Measurements from ENCODE around the gene CRB2.

DNA sequence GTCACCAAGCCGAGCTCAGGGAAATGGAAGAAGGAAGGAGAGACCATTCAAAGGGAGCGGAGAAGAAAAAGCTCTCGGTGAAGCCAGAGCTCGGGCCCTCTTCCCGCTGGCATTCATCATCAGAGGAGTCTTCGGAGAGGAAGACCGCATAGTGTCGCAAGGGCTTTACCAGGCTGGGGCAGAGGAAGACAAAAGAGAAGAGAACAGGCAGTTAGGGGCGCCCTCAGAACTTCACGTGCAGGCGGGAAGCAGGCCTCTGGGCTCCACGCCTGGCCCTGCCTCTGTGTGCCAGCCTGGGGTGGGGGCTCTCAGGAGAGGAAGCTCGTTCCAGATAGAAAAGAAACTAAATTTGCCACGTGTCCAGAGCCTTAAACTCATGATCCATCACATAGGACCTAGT is 31.7 kb downstream of the CRB2 start:
- TF ChIP-seq EZH2phosphoT487 (IDR thresholded peaks at IDR 0.05; ENCODE audit: borderline replicate concordance) (no peak), FOSL1 (IDR thresholded peaks at IDR 0.05; ENCODE audit: low read depth) (no peak), SRF (IDR thresholded peaks at IDR 0.05; ENCODE audit: low read depth) (no peak), POLR2A (IDR thresholded peaks at IDR 0.05; ENCODE audit: borderline replicate concordance, extremely low read depth, insufficient read depth, insufficient read length) (no peak)
- TF ChIP-seq, protein P1, sequence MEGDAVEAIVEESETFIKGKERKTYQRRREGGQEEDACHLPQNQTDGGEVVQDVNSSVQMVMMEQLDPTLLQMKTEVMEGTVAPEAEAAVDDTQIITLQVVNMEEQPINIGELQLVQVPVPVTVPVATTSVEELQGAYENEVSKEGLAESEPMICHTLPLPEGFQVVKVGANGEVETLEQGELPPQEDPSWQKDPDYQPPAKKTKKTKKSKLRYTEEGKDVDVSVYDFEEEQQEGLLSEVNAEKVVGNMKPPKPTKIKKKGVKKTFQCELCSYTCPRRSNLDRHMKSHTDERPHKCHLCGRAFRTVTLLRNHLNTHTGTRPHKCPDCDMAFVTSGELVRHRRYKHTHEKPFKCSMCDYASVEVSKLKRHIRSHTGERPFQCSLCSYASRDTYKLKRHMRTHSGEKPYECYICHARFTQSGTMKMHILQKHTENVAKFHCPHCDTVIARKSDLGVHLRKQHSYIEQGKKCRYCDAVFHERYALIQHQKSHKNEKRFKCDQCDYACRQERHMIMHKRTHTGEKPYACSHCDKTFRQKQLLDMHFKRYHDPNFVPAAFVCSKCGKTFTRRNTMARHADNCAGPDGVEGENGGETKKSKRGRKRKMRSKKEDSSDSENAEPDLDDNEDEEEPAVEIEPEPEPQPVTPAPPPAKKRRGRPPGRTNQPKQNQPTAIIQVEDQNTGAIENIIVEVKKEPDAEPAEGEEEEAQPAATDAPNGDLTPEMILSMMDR (IDR thresholded peaks at IDR 0.05 in 2 of 3, conservative IDR thresholded peaks at IDR 0.05 in 1 of 3; ENCODE audit: borderline replicate concordance in 1 of 3, insufficient read depth in 1 of 3, low read depth in 2 of 3, low read length in 2 of 3): no peak
